ENCODE measurements around the gene SLCO2A1.

DNA sequence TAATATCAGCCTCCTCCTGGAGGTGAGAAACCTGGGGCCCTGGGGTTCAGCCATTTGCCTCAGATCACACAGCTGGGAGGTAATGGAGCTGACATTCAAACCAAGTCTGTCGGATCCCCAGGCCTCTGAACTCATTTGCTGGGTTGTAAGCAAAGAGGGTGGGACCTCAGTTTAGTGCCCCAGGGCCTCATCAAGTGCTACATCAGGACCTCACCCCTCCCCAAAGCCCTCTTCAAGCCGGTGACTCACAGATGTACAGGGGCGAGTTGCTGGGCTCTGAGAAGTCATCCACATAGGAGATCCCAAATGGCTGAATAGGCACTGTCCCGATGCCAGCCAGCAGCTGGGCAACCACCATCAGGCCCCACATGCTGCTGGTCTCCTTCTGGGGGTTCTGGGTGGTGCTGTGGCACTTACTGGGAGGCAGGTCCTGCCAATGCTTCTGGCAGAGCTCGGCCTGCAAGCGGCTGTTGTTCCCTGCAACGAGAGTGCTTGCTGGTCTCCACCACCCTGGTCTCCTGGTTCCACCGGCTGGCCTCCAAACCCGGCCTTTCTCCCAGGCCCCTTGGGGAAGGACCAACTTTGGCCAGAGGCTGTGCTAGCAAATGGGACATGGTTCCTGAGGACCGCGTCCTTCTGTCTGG is 74.9 kb downstream of the SLCO2A1 start:
- TF ChIP-seq, protein P1, sequence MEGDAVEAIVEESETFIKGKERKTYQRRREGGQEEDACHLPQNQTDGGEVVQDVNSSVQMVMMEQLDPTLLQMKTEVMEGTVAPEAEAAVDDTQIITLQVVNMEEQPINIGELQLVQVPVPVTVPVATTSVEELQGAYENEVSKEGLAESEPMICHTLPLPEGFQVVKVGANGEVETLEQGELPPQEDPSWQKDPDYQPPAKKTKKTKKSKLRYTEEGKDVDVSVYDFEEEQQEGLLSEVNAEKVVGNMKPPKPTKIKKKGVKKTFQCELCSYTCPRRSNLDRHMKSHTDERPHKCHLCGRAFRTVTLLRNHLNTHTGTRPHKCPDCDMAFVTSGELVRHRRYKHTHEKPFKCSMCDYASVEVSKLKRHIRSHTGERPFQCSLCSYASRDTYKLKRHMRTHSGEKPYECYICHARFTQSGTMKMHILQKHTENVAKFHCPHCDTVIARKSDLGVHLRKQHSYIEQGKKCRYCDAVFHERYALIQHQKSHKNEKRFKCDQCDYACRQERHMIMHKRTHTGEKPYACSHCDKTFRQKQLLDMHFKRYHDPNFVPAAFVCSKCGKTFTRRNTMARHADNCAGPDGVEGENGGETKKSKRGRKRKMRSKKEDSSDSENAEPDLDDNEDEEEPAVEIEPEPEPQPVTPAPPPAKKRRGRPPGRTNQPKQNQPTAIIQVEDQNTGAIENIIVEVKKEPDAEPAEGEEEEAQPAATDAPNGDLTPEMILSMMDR (IDR thresholded peaks at IDR 0.05) = no peak
- no peak for TF ChIP-seq EZH2 (IDR thresholded peaks at IDR 0.05; ENCODE audit: borderline replicate concordance, insufficient read depth, low read depth, low read length, poor library complexity, severe bottlenecking)
